Spleen (tissue), 7 donors: Measurements from ENCODE around the gene CMPK1.

Experiments used
- CTCF ChIP-seq, 11 experiments: fragments of 200-600 bp in 7 of 11; fragments of 450-650 bp in 4 of 11; sonication (generic) in 4 of 11; IDR thresholded peaks in 8 of 11; conservative IDR thresholded peaks in 3 of 11; 1 replicate in 7 of 11; 2 replicates in 4 of 11; pipeline versions ENCODE4 v1.4.0 to v1.8.0; 2016 to 2021; ENCODE audit warnings: antibody characterized with exemption in 11 of 11, inconsistent platforms in 4 of 11, mild to moderate bottlenecking in 1 of 11
- POLR2A ChIP-seq, 3 donors: fragments of 450-650 bp; IDR thresholded peaks; one replicate each; pipeline ENCODE4 v1.5.1; 2017; ENCODE audit warnings: antibody characterized with exemption in 3 of 3, mild to moderate bottlenecking in 1 of 3
- donor health status: DM: no; HTN: no; CAD: no; lungs with moderate emphysema.
- donor health status: DM: no; HTN: no; CAD: no.
- donor health status: DM: no; HTN: no; CAD: no.

- no peak for TF ChIP-seq CTCF (IDR thresholded peaks at IDR 0.05 in 8 of 11, conservative IDR thresholded peaks at IDR 0.05 in 3 of 11)
- TF ChIP-seq POLR2A (IDR thresholded peaks at IDR 0.05), result no peak
These were observed 4.6 kb upstream of the CMPK1 start for GRCh38 chr1:47328992-47329391.
